DMS 273 (cell line): Measurements from ENCODE around the gene FCAMR.

Source experiments
- DNase-seq: peaks from one replicate; lab custom pipeline; 2025; ENCODE audit not compliant: unreplicated experiment; lab: John Stamatoyannopoulos, UW

The FCAMR gene

GRCh38 chr1:206912445-206913095, 57.7 kb downstream of the FCAMR start:
- DNase-seq, result peak; percentile 91

- DNase-seq, result peak; percentile 73
Observed at GRCh38 chr1:206911064-206911663, 59.1 kb downstream of the FCAMR start.

- DNase-seq, result no peak
Observed at GRCh38 chr1:206909883-206910318, 60.4 kb downstream of the FCAMR start.

- DNase-seq, result peak; percentile 70
Observed at GRCh38 chr1:206909161-206909882, 60.9 kb downstream of the FCAMR start.

GRCh38 chr1:206908038-206908437, 62.2 kb downstream of the FCAMR start:
- DNase-seq, result no peak
